GM12865 (cell line): ENCODE measurements around the gene TMEM39B.

Experiments
- DNase-seq: peaks from one replicate; pipeline ENCODE4 v3.0.0; 2010; ENCODE audit warnings: low read depth
- H3K4me3 ChIP-seq: 2 replicates; pipeline ENCODE4 v1.5.1; 2011; ENCODE audit warnings: mild to moderate bottlenecking, low read depth, low read length, control low read depth
- TF ChIP-seq, protein P1 (sequence below): IDR thresholded peaks from 2 replicates; pipeline ENCODE4 v1.5.1; 2011; ENCODE audit warnings: low read length, control low read depth, low read depth, inconsistent platforms; ENCODE audit not compliant: insufficient read depth; ENCODE audit errors: missing control alignments

Gene TMEM39B

DNA sequence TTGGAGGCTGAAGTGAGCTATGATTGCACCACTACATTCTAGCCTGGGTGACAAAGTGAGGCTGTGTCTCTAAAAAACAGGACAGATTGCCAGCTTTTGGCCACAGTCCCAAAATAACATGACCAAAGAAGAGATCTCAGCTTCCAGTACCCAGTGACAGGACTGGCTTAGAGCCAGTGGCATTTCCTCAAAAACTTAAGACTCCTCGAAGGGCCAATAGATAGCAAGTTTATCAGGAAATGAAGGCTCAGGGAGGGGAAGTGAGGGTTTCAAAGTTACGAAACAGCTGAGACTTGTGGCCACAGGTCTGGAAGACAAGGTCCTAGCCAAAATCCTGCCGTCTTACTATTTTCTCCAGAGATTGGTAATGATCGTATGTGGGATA is 6.3 kb upstream of the TMEM39B start:
- H3K4me3 ChIP-seq: no peak overlapping the region
- peak; percentile 35 for DNase-seq
- TF ChIP-seq, protein P1, sequence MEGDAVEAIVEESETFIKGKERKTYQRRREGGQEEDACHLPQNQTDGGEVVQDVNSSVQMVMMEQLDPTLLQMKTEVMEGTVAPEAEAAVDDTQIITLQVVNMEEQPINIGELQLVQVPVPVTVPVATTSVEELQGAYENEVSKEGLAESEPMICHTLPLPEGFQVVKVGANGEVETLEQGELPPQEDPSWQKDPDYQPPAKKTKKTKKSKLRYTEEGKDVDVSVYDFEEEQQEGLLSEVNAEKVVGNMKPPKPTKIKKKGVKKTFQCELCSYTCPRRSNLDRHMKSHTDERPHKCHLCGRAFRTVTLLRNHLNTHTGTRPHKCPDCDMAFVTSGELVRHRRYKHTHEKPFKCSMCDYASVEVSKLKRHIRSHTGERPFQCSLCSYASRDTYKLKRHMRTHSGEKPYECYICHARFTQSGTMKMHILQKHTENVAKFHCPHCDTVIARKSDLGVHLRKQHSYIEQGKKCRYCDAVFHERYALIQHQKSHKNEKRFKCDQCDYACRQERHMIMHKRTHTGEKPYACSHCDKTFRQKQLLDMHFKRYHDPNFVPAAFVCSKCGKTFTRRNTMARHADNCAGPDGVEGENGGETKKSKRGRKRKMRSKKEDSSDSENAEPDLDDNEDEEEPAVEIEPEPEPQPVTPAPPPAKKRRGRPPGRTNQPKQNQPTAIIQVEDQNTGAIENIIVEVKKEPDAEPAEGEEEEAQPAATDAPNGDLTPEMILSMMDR: no peak

DNA sequence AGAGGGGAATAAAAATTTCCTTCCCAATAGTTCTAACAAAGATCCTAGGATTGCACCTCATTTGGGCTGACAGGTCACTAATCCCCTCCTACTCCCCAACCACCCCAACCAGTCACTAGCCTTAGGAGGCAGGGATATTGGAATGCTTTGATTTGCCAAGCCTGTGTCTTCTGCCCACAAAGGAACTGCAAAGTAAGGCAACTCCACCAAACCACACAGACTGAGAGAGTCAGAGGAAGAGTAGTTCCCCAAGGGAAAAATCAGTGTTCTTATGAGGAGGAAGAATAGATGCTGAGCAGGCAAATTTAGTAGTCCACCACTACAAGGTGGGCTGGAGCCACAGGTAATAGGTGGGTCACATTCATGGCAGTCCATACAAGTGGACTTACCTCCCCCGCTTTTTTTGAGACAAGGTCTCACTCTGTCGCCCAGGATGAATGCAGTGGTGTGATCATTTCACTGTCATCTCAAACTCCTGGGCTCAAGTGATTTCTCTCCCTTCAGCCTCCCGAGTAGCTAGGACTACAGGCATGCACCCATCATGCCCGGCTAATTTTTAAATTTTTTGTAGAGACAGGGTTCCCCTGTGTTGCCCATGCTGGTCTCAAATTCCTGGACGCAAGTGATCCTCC is 3.7 kb upstream of the TMEM39B start:
- no peak for DNase-seq
- H3K4me3 ChIP-seq: no peak overlapping the region
- TF ChIP-seq, protein P1: no peak

DNA sequence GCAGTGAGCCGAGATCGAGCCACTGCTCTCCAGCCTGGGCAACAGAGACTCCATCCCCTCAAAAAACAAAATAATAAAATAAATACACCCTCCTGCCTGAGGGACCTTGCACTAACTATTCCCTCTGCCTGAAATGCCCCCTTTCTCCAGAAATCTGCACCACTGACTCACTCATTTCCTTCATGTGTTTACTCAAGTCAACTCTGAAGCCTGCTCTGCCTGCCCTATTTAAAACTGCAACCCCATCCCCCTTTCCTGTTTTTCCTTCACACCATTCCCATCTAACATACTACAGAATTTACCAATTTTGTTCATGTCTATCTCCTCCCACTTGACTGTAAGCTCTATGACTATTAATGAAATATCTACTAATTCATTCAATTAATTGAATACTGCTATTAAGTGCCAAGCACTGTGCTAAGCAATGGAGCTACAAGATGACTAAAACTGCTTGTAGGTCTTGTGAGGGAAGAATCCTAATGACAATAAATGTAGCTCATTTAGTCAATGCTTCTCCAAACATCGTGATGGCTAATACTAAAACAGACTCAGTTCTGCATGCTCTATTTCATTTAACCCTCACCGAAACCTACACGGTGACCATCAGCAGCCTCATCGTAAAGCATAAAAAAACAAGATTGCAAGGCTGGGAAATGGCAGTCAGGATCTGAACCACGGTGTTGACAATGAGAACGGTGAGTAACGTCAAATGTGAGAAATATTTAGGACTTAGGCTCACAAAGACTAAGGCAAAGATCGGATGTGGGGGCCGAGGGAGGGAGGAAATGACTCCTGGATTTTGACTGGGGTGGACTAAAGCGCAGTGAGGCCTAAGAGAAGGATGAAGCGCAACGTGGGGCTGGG is 749 bp upstream of the TMEM39B start:
- DNase-seq: no peak
- peak overlapping the region; percentile 68 for H3K4me3 ChIP-seq
- TF ChIP-seq, protein P1: no peak

DNA sequence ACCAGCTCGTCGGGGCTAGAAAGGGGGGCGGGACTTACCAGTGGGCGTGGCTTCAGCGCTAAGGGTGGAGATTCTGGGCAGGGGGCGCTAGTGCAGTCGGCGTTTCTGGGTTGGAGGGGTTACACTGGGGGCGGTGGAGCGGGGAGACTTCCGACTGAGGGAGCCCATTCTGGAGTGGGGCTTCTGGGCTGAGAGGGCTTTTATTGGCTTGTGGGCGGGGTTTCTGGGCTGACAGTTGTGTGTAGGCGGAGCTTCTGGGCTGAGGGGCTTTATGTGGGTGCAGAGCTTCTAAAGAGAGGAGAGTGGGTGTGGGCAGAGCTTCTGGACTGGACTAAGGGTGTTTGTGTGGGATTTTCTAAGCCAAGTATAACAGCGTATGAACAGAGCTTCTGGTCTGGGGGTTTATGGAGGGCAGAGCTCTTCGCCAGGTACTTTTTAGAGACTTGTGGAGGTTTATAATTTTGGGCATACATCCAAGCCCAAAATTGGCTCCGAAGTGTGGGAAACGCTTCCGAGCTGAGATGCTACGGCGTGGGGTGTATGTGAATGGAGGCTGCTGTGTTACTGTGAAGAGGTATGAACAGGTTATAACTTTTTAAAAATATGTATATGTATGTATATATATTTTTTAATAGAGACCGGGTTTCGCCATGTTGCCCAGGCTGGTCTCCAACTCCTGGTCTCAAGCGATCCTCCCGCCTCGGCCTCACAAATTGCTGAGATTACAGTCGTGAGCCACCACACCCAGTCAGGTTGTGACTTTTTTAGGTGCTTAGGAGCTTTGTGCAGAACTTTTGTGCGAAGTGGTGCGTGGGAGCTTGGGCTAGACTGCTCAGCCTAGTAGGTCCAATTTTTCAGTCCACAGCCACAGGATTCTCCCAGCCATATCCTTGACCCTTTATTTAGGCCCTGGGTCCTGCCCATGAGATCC is 825 bp downstream of the TMEM39B start:
- DNase-seq: no peak
- peak overlapping the region; percentile 68 for H3K4me3 ChIP-seq
- TF ChIP-seq, protein P1: peak; percentile 8

DNA sequence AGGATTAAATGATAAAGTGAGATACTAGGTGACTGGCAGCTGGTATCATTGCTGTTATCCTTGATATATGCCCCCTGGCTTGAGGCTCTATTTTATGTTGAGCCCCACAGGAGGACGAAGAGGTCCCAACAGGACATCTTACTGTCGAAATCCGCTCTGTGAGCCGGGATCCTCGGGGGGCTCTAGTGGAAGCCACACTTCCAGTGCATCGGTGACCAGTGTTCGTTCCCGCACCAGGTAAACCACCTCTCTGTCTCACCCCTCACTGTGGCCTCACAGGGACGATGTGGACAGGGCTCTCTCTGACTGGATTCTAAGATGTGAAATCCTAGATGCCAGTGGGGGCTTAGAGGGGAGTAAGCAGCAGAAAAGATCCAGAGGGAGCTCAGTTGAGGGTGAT is 2.1 kb downstream of the TMEM39B start:
- H3K4me3 ChIP-seq: no peak overlapping the region
- TF ChIP-seq, protein P1: no peak
- DNase-seq: no peak

DNA sequence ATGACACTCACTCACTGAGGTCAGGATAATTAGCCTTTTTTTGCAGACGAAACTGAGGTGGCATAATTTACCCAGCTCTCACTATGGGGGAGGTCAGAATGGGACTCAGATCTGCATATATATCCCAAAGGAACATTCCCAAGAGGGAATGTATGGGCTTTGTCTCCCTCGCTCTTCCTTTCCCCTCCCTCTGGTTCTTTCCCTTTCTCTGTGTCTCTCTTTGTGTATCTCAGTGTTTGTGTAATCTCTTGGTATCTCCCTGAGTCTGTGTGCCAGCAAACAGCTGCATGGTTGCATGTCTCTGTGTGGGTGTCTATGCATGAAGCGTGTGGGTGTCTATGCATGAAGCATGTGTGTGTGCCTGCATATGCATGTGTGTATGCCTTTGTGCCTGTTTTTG is 4.7 kb downstream of the TMEM39B start:
- DNase-seq: no peak

More for the DNA sequence above, 4.7 kb downstream of the TMEM39B start:
- TF ChIP-seq, protein P1: no peak
- H3K4me3 ChIP-seq: no peak overlapping the region
